Esophagus squamous epithelium (tissue), 5 donors: Measurements from ENCODE around the gene KDM5B. TPM values are rescaled to one million over a fixed set of nuclear protein-coding genes. Genes with fewer than 3 reads are reported as not detected.
"Not testable (repeated sequence)": the region's sequence is repeated elsewhere in the genome, so short reads cannot be mapped to it uniquely, and the experiment has no call there.

Source experiments
- DNase-seq: peaks from one replicate; lab custom pipeline; 2025; lab: John Stamatoyannopoulos, UW
- H3K27ac ChIP-seq, 4 donors: fragments of 200-600 bp; sonication (generic); one replicate each; pipeline ENCODE4 v1.5.1; 2016 to 2019; ENCODE audit warnings: mild to moderate bottlenecking in 1 of 4
- H3K27me3 ChIP-seq, 4 donors: fragments of 200-600 bp; sonication (generic); 1 replicate in 3 of 4; 2 replicates in 1 of 4; pipeline versions ENCODE4 v1.5.1 to v1.6.0; 2017 to 2021; ENCODE audit warnings: antibody characterized with exemption in 1 of 4
- H3K36me3 ChIP-seq, 3 donors: fragments of 200-600 bp; sonication (generic); one replicate each; pipeline ENCODE4 v1.5.1; 2016 to 2019
- H3K4me1 ChIP-seq, 3 donors: fragments of 200-600 bp; sonication (generic); one replicate each; pipeline ENCODE4 v1.5.1; 2017 to 2019
- H3K4me3 ChIP-seq, 4 donors: fragments of 200-600 bp; sonication (generic); 1 replicate in 3 of 4; 2 replicates in 1 of 4; pipeline ENCODE4 v1.5.1; 2016 to 2019; ENCODE audit warnings: mild to moderate bottlenecking in 2 of 4, moderate library complexity in 1 of 4
- H3K9me3 ChIP-seq, 3 donors: fragments of 200-600 bp; sonication (generic); one replicate each; pipeline ENCODE4 v1.5.1; 2016 to 2019
- POLR2A ChIP-seq, 4 donors: fragments of 450-650 bp; IDR thresholded peaks; one replicate each; pipeline ENCODE4 v1.6.1; 2017; ENCODE audit warnings: antibody characterized with exemption in 4 of 4, mild to moderate bottlenecking in 4 of 4, moderate library complexity in 3 of 4
- WGBS, 2 donors: methylation state at CpG; one replicate each; pipeline ENCODE4 v1.1.5; 2018; 5-methylcytosine and 5-hydroxymethylcytosine counted together
- intact Hi-C: fragments of 100-400 bp; cut with DNase I; formaldehyde crosslinking; loops from one replicate; pipeline ENCODE4 v1.15.0; 2022
- total RNA-seq, 4 donors: library from RNA; depleted of rRNA; stranded (reverse); fragments of >200 nt; gene quantifications; one replicate each; pipeline ENCODE4 v1.1.0, GENCODE V29; 2016
- TF ChIP-seq, protein P1 (sequence below), 6 experiments: fragments of 450-650 bp in 4 of 6; fragments of 200-600 bp in 2 of 6; sonication (generic) in 2 of 6; IDR thresholded peaks; one replicate each; pipeline ENCODE4 v1.5.1; 2016 to 2019; ENCODE audit warnings: antibody characterized with exemption in 6 of 6, mild to moderate bottlenecking in 4 of 6, moderate library complexity in 4 of 6
- donor health status: DM: yes; HTN: yes; CAD: no.

The KDM5B gene
- total RNA-seq, 4 donors from 2014 or later, result 41.2 to 88.9 (median 60.3) TPM

DNA sequence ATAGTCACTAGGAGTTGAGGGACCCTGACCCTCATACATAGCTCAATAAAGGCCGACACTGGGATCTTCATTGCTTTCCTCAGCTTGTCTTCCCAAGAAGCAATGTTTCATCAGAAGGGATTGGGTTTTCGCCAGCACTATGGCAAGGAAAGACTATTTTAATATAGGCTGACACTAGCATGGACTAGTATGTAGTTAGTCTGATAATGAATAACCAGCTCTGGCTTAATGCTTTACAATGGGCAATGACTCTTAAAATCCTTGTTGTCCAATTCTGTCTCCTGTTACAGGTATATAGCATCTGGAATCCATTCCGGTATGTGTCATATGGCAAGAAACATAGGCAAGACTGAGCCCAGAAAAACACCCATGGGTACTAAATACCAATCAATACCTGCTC lies 82.7 kb downstream of the KDM5B start:
- no peaks in the 10 kb centered on the region for H3K4me1 ChIP-seq
- peaks cover 11 to 70% (median 23%) of the 10 kb centered on the region in 3 donors for H3K36me3 ChIP-seq
- H3K27me3 ChIP-seq, result no peaks in the 10 kb centered on the region
- no peak for DNase-seq
- no peaks in the 10 kb centered on the region for H3K9me3 ChIP-seq
- intact Hi-C loops, result no loop called here
- WGBS, 2 donors, result 90 to 92% methylated on average over 3 of the region's 3 CpGs
- TF ChIP-seq, protein P1, sequence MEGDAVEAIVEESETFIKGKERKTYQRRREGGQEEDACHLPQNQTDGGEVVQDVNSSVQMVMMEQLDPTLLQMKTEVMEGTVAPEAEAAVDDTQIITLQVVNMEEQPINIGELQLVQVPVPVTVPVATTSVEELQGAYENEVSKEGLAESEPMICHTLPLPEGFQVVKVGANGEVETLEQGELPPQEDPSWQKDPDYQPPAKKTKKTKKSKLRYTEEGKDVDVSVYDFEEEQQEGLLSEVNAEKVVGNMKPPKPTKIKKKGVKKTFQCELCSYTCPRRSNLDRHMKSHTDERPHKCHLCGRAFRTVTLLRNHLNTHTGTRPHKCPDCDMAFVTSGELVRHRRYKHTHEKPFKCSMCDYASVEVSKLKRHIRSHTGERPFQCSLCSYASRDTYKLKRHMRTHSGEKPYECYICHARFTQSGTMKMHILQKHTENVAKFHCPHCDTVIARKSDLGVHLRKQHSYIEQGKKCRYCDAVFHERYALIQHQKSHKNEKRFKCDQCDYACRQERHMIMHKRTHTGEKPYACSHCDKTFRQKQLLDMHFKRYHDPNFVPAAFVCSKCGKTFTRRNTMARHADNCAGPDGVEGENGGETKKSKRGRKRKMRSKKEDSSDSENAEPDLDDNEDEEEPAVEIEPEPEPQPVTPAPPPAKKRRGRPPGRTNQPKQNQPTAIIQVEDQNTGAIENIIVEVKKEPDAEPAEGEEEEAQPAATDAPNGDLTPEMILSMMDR (IDR thresholded peaks at IDR 0.05), result no peak
- no peak for TF ChIP-seq POLR2A (IDR thresholded peaks at IDR 0.05)
- no peak overlapping the region for H3K27ac ChIP-seq
- H3K4me3 ChIP-seq, result no peak overlapping the region

DNA sequence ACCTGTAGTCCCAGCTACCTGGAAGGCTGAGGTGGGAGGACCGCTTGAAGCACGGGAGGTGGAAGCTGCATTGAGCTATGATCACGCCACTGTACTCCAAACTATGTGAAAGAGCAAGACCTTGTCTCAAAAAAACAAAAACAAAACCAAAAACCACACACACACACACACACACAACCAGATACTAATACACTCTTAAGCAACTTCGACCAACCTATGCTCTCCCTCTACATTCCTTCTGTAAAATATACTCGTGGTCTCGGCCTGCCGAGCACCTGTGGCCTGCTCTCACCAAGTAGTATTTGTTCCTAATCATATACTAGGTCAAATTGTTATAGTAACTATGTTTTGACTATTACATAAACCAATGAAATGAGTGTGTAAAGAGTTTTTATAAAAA lies 84.5 kb downstream of the KDM5B start:
- TF ChIP-seq, protein P1 (IDR thresholded peaks at IDR 0.05), result no peak
- no peak for TF ChIP-seq POLR2A (IDR thresholded peaks at IDR 0.05)
- H3K9me3 ChIP-seq, result no peaks in the 10 kb centered on the region
- intact Hi-C loops, result no loop called here
- WGBS, 2 donors, result 84 to 88% methylated on average over 7 of the region's 7 CpGs
- H3K36me3 ChIP-seq, result peaks cover 0 to 52% (median 8%) of the 10 kb centered on the region in 3 donors
- no peak overlapping the region for H3K4me3 ChIP-seq
- DNase-seq, result no peak
- peaks cover 0 to 7% (median 0%) of the 10 kb centered on the region in 3 donors for H3K4me1 ChIP-seq
- H3K27me3 ChIP-seq, result no peaks in the 10 kb centered on the region
- no peak overlapping the region for H3K27ac ChIP-seq

- intact Hi-C loops, result not testable (repeated sequence)
These were observed 85.2 kb downstream of the KDM5B start for GRCh38 chr1:202723046-202723445.

GRCh38 chr1:202716654-202717053 lies 91.6 kb downstream of the KDM5B start:
- no peak overlapping the region for H3K4me3 ChIP-seq
- peaks cover 0 to 24% (median 0%) of the 10 kb centered on the region in 4 donors for H3K27me3 ChIP-seq
- DNase-seq, result no peak
- 88 to 90% methylated on average over 2 of the region's 2 CpGs for WGBS, 2 donors
- TF ChIP-seq, protein P1 (IDR thresholded peaks at IDR 0.05), result no peak
- no peak for TF ChIP-seq POLR2A (IDR thresholded peaks at IDR 0.05)
- no peaks in the 10 kb centered on the region for H3K36me3 ChIP-seq
- H3K4me1 ChIP-seq, result peaks cover 0 to 14% (median 0%) of the 10 kb centered on the region in 3 donors
- no peak overlapping the region for H3K27ac ChIP-seq
- intact Hi-C loops, result loop anchor here (10.0 kb wide), 2 partner anchors 372 to 532 kb away; partner anchors contain the start of genes PPP1R12B and UBE2T
- no peaks in the 10 kb centered on the region for H3K9me3 ChIP-seq

More at GRCh38 chr1:202723046-202723445, 85.2 kb downstream of the KDM5B start:
- 92% methylated on average over 5 of the region's 6 CpGs; no CpG with 5 or more reads in 1 of the 2 donors for WGBS, 2 donors
- not testable (repeated sequence) for H3K4me1 ChIP-seq, H3K27ac ChIP-seq, H3K27me3 ChIP-seq, H3K9me3 ChIP-seq, DNase-seq, H3K4me3 ChIP-seq
- H3K36me3 ChIP-seq, result peaks cover 0 to 45% (median 3%) of the 10 kb centered on the region in 3 donors

- not testable (repeated sequence) for DNase-seq, H3K27ac ChIP-seq, H3K36me3 ChIP-seq, H3K9me3 ChIP-seq, H3K4me3 ChIP-seq
- 85 to 92% methylated on average over 1 of the region's 1 CpG for WGBS, 2 donors
- peaks cover 11 to 24% (median 15%) of the 10 kb centered on the region in 3 donors for H3K4me1 ChIP-seq
- intact Hi-C loops, result loop anchor here (10.0 kb wide), 2 partner anchors 369 to 529 kb away; partner anchors contain the start of genes PPP1R12B and UBE2T
- H3K27me3 ChIP-seq, result peaks cover 6 to 48% (median 12%) of the 10 kb centered on the region in 4 donors
These were observed 94.0 kb downstream of the KDM5B start for GRCh38 chr1:202714202-202714601.

GRCh38 chr1:202713110-202713509 lies 95.1 kb downstream of the KDM5B start:
- intact Hi-C loops, result loop anchor here (10.0 kb wide), 2 partner anchors 368 to 528 kb away; partner anchors contain the start of genes PPP1R12B and UBE2T
- no peak for DNase-seq
- Histone ChIP-seq H3K36me3 (no peaks in the 10 kb centered on the region), H3K27ac (no peak overlapping the region), H3K4me1 (peaks cover 11 to 28% (median 16%) of the 10 kb centered on the region in 3 donors), H3K4me3 (no peak overlapping the region), H3K27me3 (peaks cover 13 to 59% (median 19%) of the 10 kb centered on the region in 4 donors), H3K9me3 (no peaks in the 10 kb centered on the region)
- 9 to 27% methylated on average over 4 of the region's 4 CpGs for WGBS, 2 donors
- TF ChIP-seq POLR2A (IDR thresholded peaks at IDR 0.05), result no peak
- TF ChIP-seq, protein P1 (IDR thresholded peaks at IDR 0.05), result no peak
